SHP77 treated with DMSO at 0.1 percent for 48 hours (cell line): ENCODE results near the gene DHDDS.
"Not testable (repeated sequence)": the region's sequence is repeated elsewhere in the genome, so short reads cannot be mapped to it uniquely, and the experiment has no call there.

Experiments
- DNase-seq: peaks from one replicate; lab custom pipeline; 2025; lab: John Stamatoyannopoulos, UW

Gene DHDDS

GRCh38 chr1:26431979-26432695, at the start of gene DHDDS:
Gene DHDDS, plus strand, starts transcription at chr1:26432321. Its CDS starts 625 bp downstream, at chr1:26432946.
- DNase-seq = peak; percentile 89

- DNase-seq = no peak
Observed at GRCh38 chr1:26384076-26384475, 48.0 kb upstream of the DHDDS start.

- DNase-seq = not testable (repeated sequence)
Observed at GRCh38 chr1:26385063-26385462, 47.1 kb upstream of the DHDDS start.

- DNase-seq = no peak
Observed at GRCh38 chr1:26387447-26387846, 44.7 kb upstream of the DHDDS start.

GRCh38 chr1:26388791-26389445, 43.2 kb upstream of the DHDDS start:
- no peak for DNase-seq

GRCh38 chr1:26389604-26390247, 42.4 kb upstream of the DHDDS start:
- DNase-seq = no peak

- DNase-seq = peak; percentile 51
Observed at GRCh38 chr1:26391450-26391849, 40.7 kb upstream of the DHDDS start.

GRCh38 chr1:26395754-26396153, 36.4 kb upstream of the DHDDS start:
- DNase-seq = no peak

GRCh38 chr1:26399034-26399433, 33.1 kb upstream of the DHDDS start:
- no peak for DNase-seq

- DNase-seq = no peak
Observed at GRCh38 chr1:26401891-26402290, 30.2 kb upstream of the DHDDS start.

GRCh38 chr1:26403656-26404055, 28.5 kb upstream of the DHDDS start:
- no peak for DNase-seq

- no peak for DNase-seq
Observed at GRCh38 chr1:26404641-26405040, 27.5 kb upstream of the DHDDS start.

GRCh38 chr1:26405281-26405915, 26.7 kb upstream of the DHDDS start:
- DNase-seq = no peak

GRCh38 chr1:26408604-26409003, 23.5 kb upstream of the DHDDS start:
- DNase-seq = no peak

GRCh38 chr1:26409191-26409807, 22.8 kb upstream of the DHDDS start:
- no peak for DNase-seq

GRCh38 chr1:26410706-26411623, 21.2 kb upstream of the DHDDS start, which contains the start of gene LIN28A:
Gene LIN28A, plus strand, starts transcription at chr1:26410817. Its CDS starts 75 bp downstream, at chr1:26410892.
- no peak for DNase-seq

- no peak for DNase-seq
Observed at GRCh38 chr1:26411624-26412074, 20.5 kb upstream of the DHDDS start.

GRCh38 chr1:26412180-26412840, 19.8 kb upstream of the DHDDS start:
- DNase-seq = no peak

- no peak for DNase-seq
Observed at GRCh38 chr1:26413031-26413430, 19.1 kb upstream of the DHDDS start.

- DNase-seq = peak; percentile 15
Observed at GRCh38 chr1:26417111-26417759, 14.9 kb upstream of the DHDDS start.
